Mesothelial cell of epicardium (in vitro differentiated cells): ENCODE measurements around the gene NOL7. TPM values are rescaled to one million over a fixed set of nuclear protein-coding genes. Genes with fewer than 3 reads are reported as not detected.

ENCODE experiments used
- DNase-seq, 2 experiments: peaks; one replicate each; pipeline ENCODE4 v3.0.0; 2021; ENCODE audit warnings: low spot score in 2 of 2; ENCODE audit not compliant: unreplicated experiment in 2 of 2
- H3K27ac Mint-ChIP-seq: 2 replicates; pipeline ENCODE4 v1.8.0; 2021; ENCODE audit warnings: mixed read lengths
- H3K27me3 Mint-ChIP-seq: 2 replicates; pipeline ENCODE4 v1.8.0; 2021; ENCODE audit warnings: low read depth, mixed read lengths
- H3K36me3 Mint-ChIP-seq: 2 replicates; pipeline ENCODE4 v1.8.0; 2021; ENCODE audit warnings: mixed read lengths
- H3K4me1 Mint-ChIP-seq: 2 replicates; pipeline ENCODE4 v1.8.0; 2021; ENCODE audit warnings: mixed read lengths
- H3K4me3 Mint-ChIP-seq: 2 replicates; pipeline ENCODE4 v1.8.0; 2021; ENCODE audit warnings: mild to moderate bottlenecking, moderate library complexity, mixed read lengths
- H3K9me3 Mint-ChIP-seq: 2 replicates; pipeline ENCODE4 v1.8.0; 2021; ENCODE audit warnings: mixed read lengths
- CTCF ChIP-seq: fragments of 200-600 bp; sonication (generic); IDR thresholded peaks from one replicate; pipeline ENCODE4 v1.5.0; 2021; ENCODE audit warnings: antibody characterized with exemption; ENCODE audit not compliant: unreplicated experiment
- total RNA-seq: library from RNA; stranded (reverse); gene quantifications from 3 replicates; pipeline ENCODE4 v1.2.1, GENCODE V29; 2021

NOL7 gene
- total RNA-seq, 1 donor from 2014 or later, result 40.8 TPM

- Mint-ChIP-seq H3K27ac (no peak overlapping the region), H3K9me3 (no peaks in the 10 kb centered on the region), H3K36me3 (peaks cover 18% of the 10 kb centered on the region), H3K4me3 (no peak overlapping the region), H3K27me3 (no peaks in the 10 kb centered on the region), H3K4me1 (no peaks in the 10 kb centered on the region)
- DNase-seq, result no peak
- no peak for TF ChIP-seq CTCF
Measured at GRCh38 chr6:13624871-13625288, 9.7 kb downstream of the NOL7 start.

GRCh38 chr6:13629459-13630116 is 14.5 kb downstream of the NOL7 start:
- no peaks in the 10 kb centered on the region for H3K9me3 Mint-ChIP-seq
- TF ChIP-seq CTCF, result no peak
- no peaks in the 10 kb centered on the region for H3K27me3 Mint-ChIP-seq
- peaks cover 28% of the 10 kb centered on the region for H3K36me3 Mint-ChIP-seq
- no peak overlapping the region for H3K27ac Mint-ChIP-seq
- no peak for DNase-seq
- H3K4me1 Mint-ChIP-seq, result peaks cover 4% of the 10 kb centered on the region
- H3K4me3 Mint-ChIP-seq, result no peak overlapping the region

DNA sequence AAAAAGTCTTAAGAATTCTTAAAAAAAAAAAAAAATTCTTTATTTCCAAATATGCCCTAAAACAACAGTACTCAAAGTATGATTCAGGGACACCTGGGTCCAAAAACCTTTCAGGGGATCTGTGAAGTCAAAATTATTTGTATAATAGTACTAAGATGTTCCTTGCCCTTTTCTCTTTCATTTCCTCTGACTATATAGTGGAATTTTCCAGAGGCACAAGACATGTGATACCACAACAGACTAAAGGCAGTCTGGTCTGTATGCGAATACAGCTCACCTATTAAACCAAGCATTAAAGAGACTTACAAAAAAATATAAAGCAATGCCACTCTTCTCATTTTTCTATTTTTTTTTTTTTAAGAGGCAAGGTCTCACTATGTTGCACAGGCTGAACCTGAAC is 15.4 kb downstream of the NOL7 start:
- Mint-ChIP-seq H3K27ac (no peak overlapping the region), H3K9me3 (no peaks in the 10 kb centered on the region), H3K36me3 (peaks cover 26% of the 10 kb centered on the region), H3K27me3 (no peaks in the 10 kb centered on the region), H3K4me3 (no peak overlapping the region), H3K4me1 (peaks cover 4% of the 10 kb centered on the region)
- DNase-seq, result no peak
- no peak for TF ChIP-seq CTCF

- Mint-ChIP-seq H3K27ac (no peak overlapping the region), H3K4me3 (no peak overlapping the region), H3K4me1 (peaks cover 4% of the 10 kb centered on the region), H3K36me3 (peaks cover 36% of the 10 kb centered on the region), H3K27me3 (no peaks in the 10 kb centered on the region), H3K9me3 (no peaks in the 10 kb centered on the region)
- DNase-seq, result no peak
- no peak for TF ChIP-seq CTCF
Measured at GRCh38 chr6:13633343-13633742, 18.2 kb downstream of the NOL7 start.

- TF ChIP-seq CTCF, result no peak
- DNase-seq, result no peak
- Mint-ChIP-seq H3K4me3 (no peak overlapping the region), H3K36me3 (peaks cover 38% of the 10 kb centered on the region), H3K27me3 (no peaks in the 10 kb centered on the region), H3K4me1 (peaks cover 4% of the 10 kb centered on the region), H3K9me3 (no peaks in the 10 kb centered on the region), H3K27ac (no peak overlapping the region)
Measured at GRCh38 chr6:13635948-13636658, 21.0 kb downstream of the NOL7 start.
